GF-D8 (cell line): ENCODE measurements around the gene NR4A1.
A peak's percentile ranks its signal among the peaks of the same experiment; 100 is the strongest.

Source experiments
- DNase-seq: peaks from one replicate; lab custom pipeline; 2025; lab: John Stamatoyannopoulos, UW

Gene NR4A1

GRCh38 chr12:52018433-52019112, 32.7 kb upstream of the NR4A1 start:
- no peak for DNase-seq

GRCh38 chr12:52019113-52019770, 32.0 kb upstream of the NR4A1 start:
- DNase-seq, result no peak

- DNase-seq, result peak; percentile 12
Observed at GRCh38 chr12:52020539-52021336, 30.5 kb upstream of the NR4A1 start.

- DNase-seq, result no peak
Observed at GRCh38 chr12:52022841-52023181, 28.4 kb upstream of the NR4A1 start.

- DNase-seq, result no peak
Observed at GRCh38 chr12:52023182-52023975, 27.9 kb upstream of the NR4A1 start.

GRCh38 chr12:52023976-52024688, 27.1 kb upstream of the NR4A1 start:
- no peak for DNase-seq

- peak; percentile 62 for DNase-seq
Observed at GRCh38 chr12:52024845-52025230, 26.4 kb upstream of the NR4A1 start.

GRCh38 chr12:52026263-52026662, 25.0 kb upstream of the NR4A1 start:
- DNase-seq, result no peak

GRCh38 chr12:52027085-52027843, 24.0 kb upstream of the NR4A1 start:
- DNase-seq, result no peak

- DNase-seq, result no peak
Observed at GRCh38 chr12:52029685-52030084, 21.6 kb upstream of the NR4A1 start.

- DNase-seq, result no peak
Observed at GRCh38 chr12:52032446-52032803, 18.8 kb upstream of the NR4A1 start.

GRCh38 chr12:52032804-52033445, 18.3 kb upstream of the NR4A1 start:
- DNase-seq, result peak; percentile 80

GRCh38 chr12:52033446-52034140, 17.6 kb upstream of the NR4A1 start:
- no peak for DNase-seq

GRCh38 chr12:52035190-52035589, 16.1 kb upstream of the NR4A1 start:
- no peak for DNase-seq

- no peak for DNase-seq
Observed at GRCh38 chr12:52035926-52036325, 15.3 kb upstream of the NR4A1 start.

GRCh38 chr12:52036587-52037171, 14.6 kb upstream of the NR4A1 start:
- no peak for DNase-seq

- no peak for DNase-seq
Observed at GRCh38 chr12:52037248-52037861, 13.9 kb upstream of the NR4A1 start.

- DNase-seq, result no peak
Observed at GRCh38 chr12:52038447-52038846, 12.8 kb upstream of the NR4A1 start.

- no peak for DNase-seq
Observed at GRCh38 chr12:52041035-52041434, 10.2 kb upstream of the NR4A1 start.
